GM19468 (cell line): ENCODE data around the gene ETV6.

ENCODE experiments used
- ATAC-seq: cut with Tn5 transposase; IDR thresholded peaks from one replicate; pipeline ENCODE4 v1.9.1; 2021; ENCODE audit warnings: mild to moderate bottlenecking, moderate library complexity, moderate number of reproducible peaks; ENCODE audit not compliant: unreplicated experiment; ENCODE audit errors: extremely low read depth

The ETV6 gene

GRCh38 chr12:11836282-11837151 lies 187.0 kb downstream of the ETV6 start:
- ATAC-seq, result peak; percentile 73

DNA sequence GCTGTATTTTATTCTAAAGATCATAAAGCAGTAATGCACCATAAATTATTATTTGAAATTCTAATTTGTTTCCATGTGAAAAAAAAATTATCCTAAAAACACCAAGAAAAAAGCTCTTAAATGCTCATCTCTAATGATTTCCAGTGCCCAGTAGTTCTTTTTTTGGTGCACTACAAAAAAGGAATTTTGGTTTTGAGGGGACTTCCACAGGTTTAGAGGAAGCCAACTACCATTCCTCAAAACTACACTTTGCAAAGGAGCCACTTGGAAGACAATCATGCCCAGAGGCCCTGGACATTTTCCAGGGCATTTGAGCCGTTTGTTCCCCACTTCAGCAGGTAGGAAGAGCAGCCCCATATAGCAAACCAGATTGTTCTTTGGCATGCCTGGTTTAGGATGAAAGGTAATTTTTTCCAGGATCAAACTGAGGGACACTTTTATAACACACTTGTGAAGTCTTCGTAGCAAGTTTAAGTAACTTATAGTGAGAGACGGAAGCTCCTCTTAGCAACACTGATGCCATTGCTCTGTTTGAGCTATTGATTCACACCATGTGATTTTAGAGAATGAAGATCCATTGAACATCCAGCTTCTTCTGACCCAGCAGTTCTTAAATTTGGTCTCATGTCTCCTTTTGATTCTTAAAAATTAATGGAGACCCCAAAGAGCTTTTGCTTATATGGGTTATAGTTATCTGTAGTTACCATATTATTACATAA lies 187.9 kb downstream of the ETV6 start:
- no peak for ATAC-seq

DNA sequence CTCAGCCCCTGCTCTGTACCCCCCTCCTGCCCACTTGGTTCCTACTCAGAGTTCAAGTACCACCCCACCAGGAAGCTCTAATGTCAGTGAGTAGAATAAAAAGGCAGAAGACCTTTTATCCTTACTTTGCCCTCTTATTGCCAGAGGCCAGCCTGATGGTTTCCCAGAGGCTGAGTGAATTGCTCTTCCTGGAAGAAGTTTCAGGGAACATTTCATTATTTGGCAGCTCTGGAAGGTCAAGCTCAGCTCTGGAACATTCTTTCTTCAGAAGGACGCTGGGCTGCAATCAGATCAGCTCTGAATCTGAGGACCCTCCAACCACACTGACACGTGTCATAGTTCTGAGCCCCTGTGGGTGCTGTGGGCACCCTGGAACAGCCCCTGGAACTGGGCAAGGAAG lies 188.9 kb downstream of the ETV6 start:
- no peak for ATAC-seq

DNA sequence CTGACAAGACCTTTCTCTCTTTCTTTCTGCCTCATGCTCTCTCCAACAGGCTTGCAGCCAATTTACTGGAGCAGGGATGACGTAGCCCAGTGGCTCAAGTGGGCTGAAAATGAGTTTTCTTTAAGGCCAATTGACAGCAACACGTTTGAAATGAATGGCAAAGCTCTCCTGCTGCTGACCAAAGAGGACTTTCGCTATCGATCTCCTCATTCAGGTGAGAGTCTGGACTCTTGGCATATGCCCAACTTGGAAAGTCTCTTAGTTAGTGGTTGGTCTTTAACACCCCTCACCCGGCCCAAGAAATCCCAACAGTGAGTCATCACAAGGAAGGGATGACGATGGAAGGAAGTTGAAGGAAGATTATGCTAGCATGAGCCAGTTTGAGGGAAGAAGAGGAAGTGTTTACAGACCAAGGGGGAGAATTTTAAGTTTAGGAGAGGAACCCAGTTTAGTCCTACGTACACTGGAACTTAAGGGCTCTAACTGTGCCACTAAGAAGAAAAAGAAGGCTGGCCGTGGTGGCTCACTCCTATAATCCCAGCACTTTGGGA lies 189.7 kb downstream of the ETV6 start:
- no peak for ATAC-seq

- no peak for ATAC-seq
These were observed 190.9 kb downstream of the ETV6 start for GRCh38 chr12:11840366-11840765.

GRCh38 chr12:11846488-11846887 lies 197.0 kb downstream of the ETV6 start:
- ATAC-seq, result no peak

GRCh38 chr12:11847539-11847938 lies 198.1 kb downstream of the ETV6 start:
- no peak for ATAC-seq

GRCh38 chr12:11849757-11850504 lies 200.5 kb downstream of the ETV6 start:
- ATAC-seq, result no peak

GRCh38 chr12:11853126-11853525 lies 203.7 kb downstream of the ETV6 start:
- ATAC-seq, result no peak

DNA sequence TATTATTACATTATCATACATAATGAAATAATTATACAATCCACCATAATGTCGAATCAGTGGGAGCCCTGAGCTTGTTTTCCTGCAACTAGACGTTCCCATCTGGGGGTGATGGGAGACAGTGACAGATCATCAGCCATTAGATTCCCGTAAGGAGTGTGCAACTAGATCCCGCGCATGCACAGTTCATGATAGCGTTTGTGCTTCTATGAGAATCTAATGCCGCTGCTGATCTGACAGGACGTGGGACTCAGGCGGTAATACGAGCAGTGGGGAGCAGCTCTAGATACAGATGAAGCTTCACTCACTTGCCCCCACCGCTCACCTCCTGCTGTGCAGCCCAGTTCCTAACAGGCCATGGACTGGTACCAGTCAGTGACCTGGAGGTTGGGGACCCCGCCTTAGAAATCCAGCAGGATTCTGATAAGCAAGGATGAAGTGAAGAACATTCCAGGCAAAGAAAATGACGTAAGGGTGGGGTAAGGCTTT lies 204.6 kb downstream of the ETV6 start:
- no peak for ATAC-seq

GRCh38 chr12:11855983-11856374 lies 206.5 kb downstream of the ETV6 start:
- ATAC-seq, result peak; percentile 49

GRCh38 chr12:11856971-11857370 lies 207.5 kb downstream of the ETV6 start:
- no peak for ATAC-seq

DNA sequence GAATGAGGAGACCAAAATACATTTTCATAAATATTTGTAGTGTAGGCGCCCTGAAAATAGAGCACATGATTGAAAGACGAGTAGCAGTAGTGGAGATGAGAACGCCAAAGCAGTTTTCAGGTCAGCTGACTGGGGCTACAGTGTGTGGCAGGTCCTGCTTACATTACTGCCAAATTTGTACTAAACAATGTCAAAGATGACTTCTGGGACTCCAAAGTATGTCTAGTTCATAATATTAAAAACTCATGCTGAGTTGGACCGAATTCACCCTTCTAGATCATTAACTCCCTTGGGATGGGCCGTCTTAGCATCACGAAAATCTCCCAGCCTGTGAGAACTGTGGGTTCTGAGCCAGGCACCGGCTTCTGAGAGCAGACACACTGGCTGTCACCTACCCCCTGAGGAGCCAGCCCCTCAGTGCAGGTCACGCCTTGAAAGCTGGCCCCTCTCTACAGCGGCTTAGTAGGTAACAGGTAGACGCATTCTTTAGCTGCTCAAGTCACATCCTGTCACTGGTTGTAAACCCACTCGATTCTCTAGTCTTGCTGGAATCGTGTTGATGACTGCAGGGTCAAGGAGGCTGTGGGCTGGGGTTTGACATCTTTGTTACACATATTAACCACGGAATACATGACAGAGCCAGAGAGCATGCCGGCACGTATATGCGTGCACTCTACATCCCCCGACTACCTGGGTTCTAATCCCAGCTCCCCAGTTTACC lies 210.4 kb downstream of the ETV6 start:
- ATAC-seq, result no peak

DNA sequence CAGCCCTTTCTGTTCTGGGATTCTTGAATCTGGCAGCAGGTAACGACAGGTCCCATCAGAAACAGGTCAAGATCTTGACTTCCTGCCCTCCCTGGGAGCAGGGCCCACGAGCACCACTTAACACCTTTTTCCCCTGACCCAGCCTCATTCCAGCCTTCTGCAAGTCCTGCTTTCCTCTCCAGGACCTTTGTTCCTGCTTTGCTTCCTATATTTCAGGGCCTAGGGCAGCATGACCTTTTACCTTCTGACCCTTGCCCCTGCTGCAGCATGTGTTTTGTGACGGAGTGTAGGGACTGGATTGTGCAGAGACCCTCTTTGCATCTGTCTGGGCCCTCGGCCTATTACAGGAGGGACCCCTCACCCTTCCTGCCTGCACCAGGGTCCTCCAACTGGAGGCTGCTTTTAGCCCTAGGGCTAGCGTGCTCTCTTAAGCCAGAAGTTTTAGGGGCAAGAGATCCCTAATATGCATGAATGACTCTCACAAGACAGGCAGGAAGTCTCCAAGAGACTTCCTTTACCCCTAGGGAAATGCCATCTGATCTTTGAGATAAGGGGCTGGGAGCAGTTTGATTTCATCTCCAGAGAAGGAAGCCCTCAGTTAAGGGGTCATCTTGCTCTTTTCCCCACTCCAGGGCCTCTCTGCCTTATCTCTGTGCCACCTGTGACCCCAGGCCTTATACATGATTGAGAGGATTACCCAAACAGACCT lies 211.8 kb downstream of the ETV6 start:
- no peak for ATAC-seq

- no peak for ATAC-seq
These were observed 212.6 kb downstream of the ETV6 start for GRCh38 chr12:11861864-11862600.

- no peak for ATAC-seq
These were observed 213.3 kb downstream of the ETV6 start for GRCh38 chr12:11862798-11863197.

GRCh38 chr12:11863478-11863906 lies 214.0 kb downstream of the ETV6 start:
- no peak for ATAC-seq

DNA sequence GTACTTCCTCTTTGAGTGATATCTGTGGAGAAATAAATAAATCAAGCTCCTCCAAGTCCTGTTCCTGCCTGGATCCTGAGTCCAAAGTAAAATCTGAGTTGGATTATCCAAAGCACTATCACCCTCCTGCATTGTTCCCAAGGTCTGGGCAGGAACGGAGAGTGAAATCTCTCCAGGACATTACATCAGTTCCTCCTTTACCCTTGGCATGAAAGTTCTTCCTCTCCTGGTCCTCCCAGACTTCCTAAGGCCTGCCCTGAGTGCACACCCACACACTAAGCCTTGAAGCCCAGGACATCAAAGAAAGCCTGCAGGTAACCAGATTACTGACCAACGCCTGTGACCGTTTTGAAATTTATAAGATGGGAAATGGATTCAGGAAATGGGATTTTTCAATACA lies 214.5 kb downstream of the ETV6 start:
- ATAC-seq, result no peak
